GM23338 (cell line): Measurements from ENCODE around the gene BNC2. TPM values are rescaled to one million over a fixed set of nuclear protein-coding genes. Genes with fewer than 3 reads are reported as not detected.

Experiments used
- ATAC-seq: fragments of 200-7000 bp; cut with Tn5 transposase; 3 replicates; pipeline ENCODE4 v1.9.1; 2020
- DNase-seq: peaks from one replicate; pipeline ENCODE4 v3.0.0-alpha.2; 2015; ENCODE audit warnings: low spot score
- H2AFZ ChIP-seq: fragments of 200-600 bp; sonication (generic); 2 replicates; pipeline ENCODE4 v1.8.0; 2016; ENCODE audit warnings: antibody characterized with exemption, mild to moderate bottlenecking, moderate library complexity
- H3F3A ChIP-seq: fragments of 200-600 bp; sonication (generic); replicated peaks from 2 replicates; pipeline ENCODE4 v1.8.0; 2017; ENCODE audit warnings: antibody characterized with exemption, mixed run types, low read depth
- H3K27ac ChIP-seq: fragments of 200-600 bp; sonication (generic); 2 replicates; pipeline ENCODE4 v1.6.1; 2016; ENCODE audit warnings: low read depth
- H3K27me3 ChIP-seq: fragments of 200-600 bp; sonication (generic); 2 replicates; pipeline ENCODE4 v1.8.0; 2016; ENCODE audit warnings: mild to moderate bottlenecking, mixed run types, moderate library complexity; ENCODE audit not compliant: insufficient read depth
- H3K36me3 ChIP-seq: fragments of 200-600 bp; sonication (generic); 2 replicates; pipeline ENCODE4 v1.8.0; 2016; ENCODE audit warnings: mild to moderate bottlenecking; ENCODE audit not compliant: insufficient read depth
- H3K4me1 ChIP-seq: fragments of 200-600 bp; sonication (generic); 2 replicates; pipeline ENCODE4 v1.8.0; 2016; ENCODE audit warnings: mild to moderate bottlenecking, moderate library complexity; ENCODE audit not compliant: insufficient read depth
- H3K4me2 ChIP-seq: fragments of 200-600 bp; sonication (generic); 2 replicates; pipeline ENCODE4 v1.7.1; 2017; ENCODE audit warnings: mixed run types
- H3K4me3 ChIP-seq: fragments of 200-600 bp; sonication (generic); 2 replicates; pipeline ENCODE4 v1.6.1; 2016; ENCODE audit warnings: mixed run types
- H3K79me2 ChIP-seq: fragments of 200-600 bp; sonication (generic); replicated peaks from 2 replicates; pipeline ENCODE4 v1.8.0; 2017; ENCODE audit warnings: mild to moderate bottlenecking; ENCODE audit not compliant: insufficient read depth
- H3K9me2 ChIP-seq: fragments of 200-600 bp; sonication (generic); 2 replicates; pipeline ENCODE4 v1.8.0; 2017; ENCODE audit not compliant: insufficient read depth
- H4K20me1 ChIP-seq: fragments of 200-600 bp; sonication (generic); replicated peaks from 2 replicates; pipeline ENCODE4 v1.8.0; 2017; ENCODE audit warnings: mild to moderate bottlenecking; ENCODE audit not compliant: insufficient read depth
- H3K27ac Mint-ChIP-seq: 2 replicates; pipeline ENCODE4 v1.8.0; 2020; ENCODE audit warnings: inconsistent platforms, mild to moderate bottlenecking, moderate library complexity, mixed read lengths
- H3K27me3 Mint-ChIP-seq: 3 replicates; pipeline ENCODE4 v1.8.0; 2022; ENCODE audit warnings: low read depth, mild to moderate bottlenecking, moderate library complexity, mixed read lengths, inconsistent platforms; ENCODE audit not compliant: insufficient read depth, poor library complexity
- H3K36me3 Mint-ChIP-seq: 3 replicates; pipeline ENCODE4 v1.8.0; 2021; ENCODE audit warnings: low read depth, mild to moderate bottlenecking, inconsistent platforms, moderate library complexity, mixed read lengths
- H3K4me1 Mint-ChIP-seq: 3 replicates; pipeline ENCODE4 v1.8.0; 2020; ENCODE audit warnings: mild to moderate bottlenecking, inconsistent platforms, mixed read lengths
- H3K4me3 Mint-ChIP-seq: 3 replicates; pipeline ENCODE4 v1.8.0; 2021; ENCODE audit warnings: moderate library complexity, mild to moderate bottlenecking, inconsistent platforms, mixed read lengths
- H3K9me3 Mint-ChIP-seq: 3 replicates; pipeline ENCODE4 v1.8.0; 2020; ENCODE audit warnings: moderate library complexity, mild to moderate bottlenecking, inconsistent platforms, mixed read lengths
- CREB1 ChIP-seq: fragments of 250-450 bp; sonication (Bioruptor Pico); IDR thresholded peaks from 2 replicates; pipeline ENCODE4 v1.5.0; 2020; ENCODE audit warnings: low read depth, mild to moderate bottlenecking, moderate library complexity
- CTCF ChIP-seq, 2 experiments: fragments of 200-600 bp in 1 of 2; sonication (generic) in 1 of 2; conservative IDR thresholded peaks; 2 replicates each; pipeline versions ENCODE4 v1.5.1 to v1.6.1; 2016 to 2017; ENCODE audit warnings: antibody characterized with exemption in 2 of 2, low read depth in 2 of 2, mild to moderate bottlenecking in 2 of 2, moderate library complexity in 1 of 2
- ETS1 ChIP-seq: IDR thresholded peaks from 2 replicates; pipeline ENCODE4 v1.6.1; 2016; ENCODE audit warnings: antibody characterized with exemption
- EZH2 ChIP-seq: fragments of 200-600 bp; sonication (generic); IDR thresholded peaks from one replicate; pipeline ENCODE4 v1.8.0; 2017; ENCODE audit warnings: antibody characterized with exemption, mild to moderate bottlenecking, low read depth; ENCODE audit not compliant: unreplicated experiment
- EZH2phosphoT487 ChIP-seq: fragments of 200-600 bp; sonication (generic); IDR thresholded peaks from one replicate; pipeline ENCODE4 v1.8.1; 2018; ENCODE audit warnings: antibody characterized with exemption; ENCODE audit not compliant: unreplicated experiment
- JUNB ChIP-seq: IDR thresholded peaks from one replicate; pipeline ENCODE4 v1.6.1; 2016; ENCODE audit warnings: antibody characterized with exemption; ENCODE audit not compliant: unreplicated experiment
- NANOG ChIP-seq: IDR thresholded peaks from 2 replicates; pipeline ENCODE4 v1.6.1; 2016; ENCODE audit warnings: antibody characterized with exemption, borderline replicate concordance
- POLR2AphosphoS5 ChIP-seq: IDR thresholded peaks from 2 replicates; pipeline ENCODE4 v1.6.1; 2016; ENCODE audit warnings: antibody characterized with exemption, low read depth
- REST ChIP-seq: IDR thresholded peaks from one replicate; pipeline ENCODE4 v1.6.1; 2018; ENCODE audit warnings: antibody characterized with exemption; ENCODE audit not compliant: unreplicated experiment
- STAT1 ChIP-seq: IDR thresholded peaks from one replicate; pipeline ENCODE4 v1.6.1; 2016; ENCODE audit warnings: antibody characterized with exemption; ENCODE audit not compliant: unreplicated experiment
- ZNF114 ChIP-seq: fragments of 250-450 bp; sonication (Bioruptor Pico); IDR thresholded peaks from 2 replicates; pipeline ENCODE4 v1.5.0; 2020; ENCODE audit warnings: mild to moderate bottlenecking, moderate library complexity
- ZNF331 ChIP-seq: fragments of 250-450 bp; sonication (Bioruptor Pico); IDR thresholded peaks from 2 replicates; pipeline ENCODE4 v1.5.0; 2020; ENCODE audit warnings: low read depth, mild to moderate bottlenecking, moderate library complexity
- ZNF462 ChIP-seq: fragments of 250-450 bp; sonication (Bioruptor Pico); IDR thresholded peaks from 2 replicates; pipeline ENCODE4 v1.5.0; 2020; ENCODE audit warnings: mild to moderate bottlenecking, moderate library complexity
- polyA plus RNA-seq: library from polyadenylated mRNA; unstranded; fragments of >200 nt; fragmentation: Nextera tagmentation; extraction: Ambion mirVana; gene quantifications from 2 replicates; pipeline ENCODE4 v1.2.1, GENCODE V29; 2016
- total RNA-seq: library from RNA; depleted of rRNA; stranded (reverse); fragments of >200 nt; shearing (Covaris generic); gene quantifications from 2 replicates; pipeline ENCODE4 v1.2.3, GENCODE V29; 2014

The BNC2 gene
- total and polyA plus RNA-seq, 2 experiments from 2014 or later = 12.7 to 13.2 TPM

GRCh38 chr9:16450043-16450442 is 420.4 kb downstream of the BNC2 start:
- Mint-ChIP-seq H3K27me3 (no peaks in the 10 kb centered on the region), H3K27ac (no peak overlapping the region), H3K36me3 (no peaks in the 10 kb centered on the region), H3K9me3 (no peaks in the 10 kb centered on the region), H3K4me3 (no peak overlapping the region), H3K4me1 (peaks cover 27% of the 10 kb centered on the region)
- TF ChIP-seq EZH2 = no peak
- no peak for TF ChIP-seq STAT1
- TF ChIP-seq CREB1 (CRISPR knock-in tag) = no peak
- TF ChIP-seq EZH2phosphoT487 = no peak
- no peak for TF ChIP-seq ZNF331 (CRISPR knock-in tag)
- no peak for TF ChIP-seq NANOG
- no peak for TF ChIP-seq POLR2AphosphoS5
- TF ChIP-seq CTCF (conservative IDR thresholded peaks at IDR 0.05; ENCODE audit: low read depth in 2 of 2) = no peak
- TF ChIP-seq ZNF462 (CRISPR knock-in tag) = no peak
- TF ChIP-seq REST = no peak
- no peak for TF ChIP-seq ETS1
- TF ChIP-seq JUNB = no peak
- no peak for TF ChIP-seq ZNF114 (CRISPR knock-in tag)
- no peak overlapping the region for H3K4me3 ChIP-seq
- DNase-seq = no peak
- no peak overlapping the region for H3K4me2 ChIP-seq
- no peak overlapping the region for H3K27ac ChIP-seq
- no peaks in the 10 kb centered on the region for H3K9me2 ChIP-seq
- peaks cover 25% of the 10 kb centered on the region for H3K4me1 ChIP-seq
- no peaks in the 10 kb centered on the region for H3F3A ChIP-seq
- H2AFZ ChIP-seq = no peak overlapping the region
- H3K27me3 ChIP-seq = no peaks in the 10 kb centered on the region
- no peak for ATAC-seq
- no peaks in the 10 kb centered on the region for H3K36me3 ChIP-seq
- H3K79me2 ChIP-seq = no peaks in the 10 kb centered on the region; the same call in 1 of the 2 replicates
- no peaks in the 10 kb centered on the region for H4K20me1 ChIP-seq
